ENCODE data around the gene XYLB.

The XYLB gene

DNA sequence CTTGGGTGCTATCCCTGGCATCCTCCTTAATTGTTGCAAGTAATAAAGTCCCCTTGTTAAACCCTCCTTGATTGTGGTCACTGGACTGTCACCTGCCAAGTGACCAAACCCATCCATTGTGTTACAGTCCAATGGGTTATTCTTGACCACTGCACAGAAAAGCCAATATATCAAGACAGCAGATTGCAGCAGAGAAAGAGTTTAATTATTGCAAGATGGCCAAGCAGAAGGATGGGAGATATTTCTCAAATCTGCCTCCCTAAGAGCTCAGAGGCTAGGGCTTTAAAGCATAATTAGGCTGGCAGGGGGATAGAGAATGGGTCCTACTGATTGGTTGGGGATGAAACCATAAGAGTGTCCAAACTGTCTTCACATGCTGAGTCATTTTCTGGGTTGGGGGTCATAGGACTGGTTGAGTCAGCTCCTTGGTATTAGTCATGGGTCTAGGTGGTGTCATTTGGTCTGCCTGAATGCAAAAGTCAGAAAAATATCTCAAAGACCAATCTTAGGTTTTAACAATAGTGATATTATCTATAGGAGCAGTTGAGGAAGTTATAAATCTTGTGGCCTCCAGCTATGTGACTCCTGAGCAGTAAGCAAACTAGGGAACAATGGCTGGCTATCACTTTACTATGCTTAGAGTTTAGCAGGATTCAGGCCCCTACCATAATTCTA lies 19.1 kb upstream of the XYLB start:
- DNase-seq (ENCODE audit: low read depth): peak; percentile 15
- TF ChIP-seq, protein P1, sequence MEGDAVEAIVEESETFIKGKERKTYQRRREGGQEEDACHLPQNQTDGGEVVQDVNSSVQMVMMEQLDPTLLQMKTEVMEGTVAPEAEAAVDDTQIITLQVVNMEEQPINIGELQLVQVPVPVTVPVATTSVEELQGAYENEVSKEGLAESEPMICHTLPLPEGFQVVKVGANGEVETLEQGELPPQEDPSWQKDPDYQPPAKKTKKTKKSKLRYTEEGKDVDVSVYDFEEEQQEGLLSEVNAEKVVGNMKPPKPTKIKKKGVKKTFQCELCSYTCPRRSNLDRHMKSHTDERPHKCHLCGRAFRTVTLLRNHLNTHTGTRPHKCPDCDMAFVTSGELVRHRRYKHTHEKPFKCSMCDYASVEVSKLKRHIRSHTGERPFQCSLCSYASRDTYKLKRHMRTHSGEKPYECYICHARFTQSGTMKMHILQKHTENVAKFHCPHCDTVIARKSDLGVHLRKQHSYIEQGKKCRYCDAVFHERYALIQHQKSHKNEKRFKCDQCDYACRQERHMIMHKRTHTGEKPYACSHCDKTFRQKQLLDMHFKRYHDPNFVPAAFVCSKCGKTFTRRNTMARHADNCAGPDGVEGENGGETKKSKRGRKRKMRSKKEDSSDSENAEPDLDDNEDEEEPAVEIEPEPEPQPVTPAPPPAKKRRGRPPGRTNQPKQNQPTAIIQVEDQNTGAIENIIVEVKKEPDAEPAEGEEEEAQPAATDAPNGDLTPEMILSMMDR (conservative IDR thresholded peaks at IDR 0.05; ENCODE audit: low read length): no peak
- no peak overlapping the region for H3K4me3 ChIP-seq (ENCODE audit: low read length)

DNA sequence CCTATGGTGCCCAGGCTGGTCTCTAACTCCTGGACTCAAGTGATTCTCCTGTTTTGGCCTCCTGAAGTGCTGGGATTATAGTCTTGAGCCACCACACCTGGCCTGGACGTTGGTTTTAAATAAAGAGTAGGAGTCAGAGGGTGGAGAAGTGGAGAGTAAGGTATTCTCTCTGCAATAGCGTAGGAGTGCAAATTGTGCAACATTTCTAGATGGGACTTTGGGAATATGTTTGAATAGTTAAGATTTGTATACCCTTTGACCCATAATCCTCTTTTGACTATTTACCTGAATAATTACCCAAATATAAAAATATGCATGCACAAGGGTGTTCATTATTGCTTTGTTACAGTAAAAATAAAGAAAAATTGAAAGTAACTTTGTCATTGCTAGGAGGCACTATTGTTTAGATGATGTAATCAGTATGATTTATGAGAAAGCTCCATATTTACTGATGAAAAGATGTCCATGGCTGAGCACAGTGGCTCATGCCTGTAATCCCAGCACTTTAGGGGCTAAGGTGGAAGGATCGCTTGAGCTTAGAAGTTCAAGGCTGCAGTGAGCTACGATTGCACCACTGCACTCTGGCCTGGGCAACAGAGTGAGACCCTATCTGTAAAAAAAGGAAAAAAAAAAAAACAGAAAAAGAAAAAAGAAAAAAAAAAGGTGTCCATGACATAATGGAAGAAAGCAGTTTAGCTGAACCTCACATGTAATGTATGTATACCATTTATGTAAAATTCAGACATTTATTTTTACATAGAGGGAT lies 15.1 kb upstream of the XYLB start:
- TF ChIP-seq, protein P1 (conservative IDR thresholded peaks at IDR 0.05; ENCODE audit: low read length): no peak
- no peak for DNase-seq (ENCODE audit: low read depth)
- no peak overlapping the region for H3K4me3 ChIP-seq (ENCODE audit: low read length)

DNA sequence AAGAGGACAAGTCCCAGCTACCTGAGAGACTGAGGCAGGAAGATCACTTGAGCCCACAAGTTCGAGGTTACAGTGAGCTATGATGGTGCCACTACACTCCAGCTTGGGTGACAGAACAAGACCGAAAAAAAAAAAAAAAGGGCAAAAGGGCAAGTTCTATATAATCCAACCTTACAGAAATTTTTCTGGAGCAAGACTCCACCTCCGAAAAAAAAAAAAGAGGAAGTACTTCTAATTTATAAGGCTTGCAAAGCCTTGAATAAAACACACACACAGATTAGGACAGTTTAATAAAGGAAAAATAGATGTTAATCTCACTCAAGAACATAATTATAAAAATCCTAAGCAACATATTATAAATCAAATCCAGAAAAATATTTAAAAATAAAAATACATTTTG lies 14.4 kb upstream of the XYLB start:
- TF ChIP-seq, protein P1 (conservative IDR thresholded peaks at IDR 0.05; ENCODE audit: low read length): no peak
- no peak for DNase-seq (ENCODE audit: low read depth)
- no peak overlapping the region for H3K4me3 ChIP-seq (ENCODE audit: low read length)

DNA sequence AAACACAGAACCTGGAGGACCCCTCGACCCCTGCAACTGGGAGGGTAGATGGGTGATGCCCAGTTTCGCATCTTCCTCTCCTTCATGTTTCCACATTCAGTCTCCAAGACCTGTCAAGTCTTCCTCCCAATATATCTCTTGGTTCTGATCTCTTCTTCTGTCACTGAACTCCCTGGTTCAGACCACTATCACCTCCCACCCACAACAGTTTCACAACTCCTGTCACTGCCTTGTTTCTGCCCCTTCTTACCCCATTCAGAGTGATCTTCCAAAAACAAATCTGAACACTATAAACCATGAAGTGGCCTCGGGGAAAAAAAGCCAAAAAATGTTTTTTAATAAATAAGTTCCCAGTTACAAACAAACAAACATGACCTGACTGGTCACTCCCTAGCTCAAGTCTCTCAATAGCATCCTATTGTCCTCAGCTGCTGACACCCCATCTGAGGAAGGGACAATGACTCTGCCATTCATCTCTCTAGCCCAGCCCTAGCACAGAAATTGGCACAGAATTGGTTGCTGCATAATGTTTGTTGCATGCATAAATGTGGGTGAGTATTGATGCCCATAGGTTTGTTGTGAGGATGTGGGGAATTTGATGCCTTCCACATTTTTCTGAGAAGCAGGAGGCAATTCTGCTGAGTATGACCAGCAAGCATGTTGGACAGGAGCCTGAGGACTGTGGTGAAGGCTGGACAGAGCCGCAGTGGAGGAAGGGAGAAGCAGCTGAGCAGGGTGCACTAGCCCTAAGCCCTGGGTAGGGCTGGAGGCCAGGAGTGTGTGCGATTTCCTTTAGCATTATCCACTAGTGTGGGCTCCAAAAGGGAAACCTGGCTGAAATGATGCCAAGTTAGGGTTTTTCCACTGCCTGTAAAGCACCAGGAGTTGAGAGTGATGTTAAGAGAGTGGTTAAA lies 12.2 kb upstream of the XYLB start:
- TF ChIP-seq, protein P1 (conservative IDR thresholded peaks at IDR 0.05; ENCODE audit: low read length): no peak
- DNase-seq (ENCODE audit: low read depth): peak; percentile 88
- H3K4me3 ChIP-seq (ENCODE audit: low read length): no peak overlapping the region

DNA sequence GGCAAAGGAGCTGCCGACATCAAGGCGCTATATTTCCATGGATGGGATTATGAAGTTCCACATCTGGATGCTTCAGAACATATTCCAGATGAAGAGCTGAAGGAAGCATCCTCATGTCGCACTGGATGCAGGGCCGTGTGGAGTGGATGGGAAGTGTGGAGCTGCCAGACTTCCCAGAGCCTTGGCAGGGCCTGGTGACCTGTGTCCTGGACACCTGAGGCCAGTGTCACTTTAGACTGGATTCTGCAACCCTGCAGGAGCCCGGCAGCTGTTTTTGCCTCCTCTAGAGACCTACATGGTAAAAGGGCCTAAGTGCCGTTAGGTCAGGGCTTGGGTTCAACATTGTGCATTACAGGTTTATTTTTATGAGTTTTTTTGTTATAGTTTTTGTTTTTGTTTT lies 11.3 kb upstream of the XYLB start:
- TF ChIP-seq, protein P1 (conservative IDR thresholded peaks at IDR 0.05; ENCODE audit: low read length): no peak
- DNase-seq (ENCODE audit: low read depth): no peak
- H3K4me3 ChIP-seq (ENCODE audit: low read length): no peak overlapping the region

DNA sequence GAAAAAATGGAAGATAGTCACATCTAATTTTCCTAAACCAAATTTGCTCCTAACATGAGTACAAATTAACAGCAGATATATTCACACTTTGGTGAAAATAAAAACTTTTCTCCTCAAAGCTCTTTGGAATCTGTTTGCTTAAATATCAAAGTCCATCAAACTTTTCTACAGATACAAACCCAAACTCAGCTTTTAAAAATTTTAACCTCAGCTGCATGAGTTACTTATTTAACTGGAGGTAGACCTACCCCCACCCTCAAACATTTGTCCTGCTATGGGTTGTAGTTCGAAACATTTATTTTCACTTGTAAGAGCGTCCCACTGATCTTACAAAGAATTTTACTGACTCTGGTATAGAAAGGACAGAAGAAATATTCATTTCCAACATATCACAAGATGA lies 8.9 kb upstream of the XYLB start:
- no peak for DNase-seq (ENCODE audit: low read depth)
- TF ChIP-seq, protein P1 (conservative IDR thresholded peaks at IDR 0.05; ENCODE audit: low read length): no peak

More for the DNA sequence above, 8.9 kb upstream of the XYLB start:
- no peak overlapping the region for H3K4me3 ChIP-seq (ENCODE audit: low read length)
